ENCODE measurements around the gene LOXL3.

GRCh38 chr2:74524955-74525716 is 28.6 kb downstream of the LOXL3 start:
- TF ChIP-seq CTCF (IDR thresholded peaks at IDR 0.05) = no peak
- TF ChIP-seq POLR2A (IDR thresholded peaks at IDR 0.05) = no peak
